ENCODE data around the gene GPR25. TPM values are rescaled to one million over a fixed set of nuclear protein-coding genes. Genes with fewer than 3 reads are reported as not detected.

The GPR25 gene
- total and polyA plus RNA-seq, 10 of the 15 experiments (the other 5 are each of a cell fraction or from before 2014, with no cell fraction given) = not detected

- ChIA-PET RAD21 (ENCODE audit: unreplicated experiment) (interaction anchor here (1.0 to 2.2 kb wide), 3 partner anchors 10 to 226 kb away, joined by 3 to 6 read pairs (median 3); no protein-coding TSS in a partner anchor), CTCF (interaction anchor here (0.9 to 2.0 kb wide), 4 partner anchors 13 to 228 kb away, joined by 3 to 8 read pairs (median 5); no protein-coding TSS in a partner anchor), SMC1A (ENCODE audit: uncharacterized antibody, unreplicated experiment) (interaction anchor here (0.8 to 1.7 kb wide), 6 partner anchors 11 to 313 kb away, joined by 3 to 5 read pairs (median 4); no protein-coding TSS in a partner anchor), POLR2A (interaction anchor here (1.1 kb wide), 1 partner anchor 39 kb away, joined by 3 read pairs; no protein-coding TSS in a partner anchor)
- no TSS peak for BruUV-seq (replicated peaks)
- H3K36me3 ChIP-seq (ENCODE audit: control insufficient read depth in 2 of 2, insufficient read depth in 2 of 2, low read length in 1 of 2) = peaks cover 0 to 16% of the 10 kb centered on the region in 2 experiments; a peak in 2 of 4 replicates
- H3K9me3 ChIP-seq (replicated peaks; ENCODE audit: control insufficient read depth, insufficient read depth, low read length) = no peaks in the 10 kb centered on the region
- no peak overlapping the region for H3K4me3 ChIP-seq
- no peaks in the 10 kb centered on the region for H3K27me3 ChIP-seq (replicated peaks in 1 of 2; ENCODE audit: control insufficient read depth in 2 of 2, insufficient read depth in 2 of 2, low read length in 1 of 2)
- intact Hi-C loops (cut with micrococcal nuclease; ENCODE audit: unreplicated experiment) (no loop called here), in situ Hi-C loops (cut with MboI) (no loop called here)
- H3K79me2 ChIP-seq (ENCODE audit: control insufficient read depth, insufficient read depth, low read length) = no peaks in the 10 kb centered on the region
- no peaks in the 10 kb centered on the region for H4K20me1 ChIP-seq (ENCODE audit: control insufficient read depth, insufficient read depth)
- ATAC-seq (no peak), FAIRE-seq (no peak), DNase-seq (ENCODE audit: low read depth, low spot score) (no peak)
- H2AFZ ChIP-seq (ENCODE audit: control insufficient read depth, low read depth, low read length) = no peak overlapping the region
- no peaks in the 10 kb centered on the region for H3K4me1 ChIP-seq (ENCODE audit: control insufficient read depth, insufficient read depth, low read length)
- no peak overlapping the region for H3K4me2 ChIP-seq (ENCODE audit: control insufficient read depth, insufficient read depth)
- no peak overlapping the region for H3K27ac ChIP-seq (ENCODE audit: control insufficient read depth, insufficient read depth)
- H3K9ac ChIP-seq (ENCODE audit: control insufficient read depth, insufficient read depth, low read length) = no peak overlapping the region
- TF ChIP-seq, protein P1, sequence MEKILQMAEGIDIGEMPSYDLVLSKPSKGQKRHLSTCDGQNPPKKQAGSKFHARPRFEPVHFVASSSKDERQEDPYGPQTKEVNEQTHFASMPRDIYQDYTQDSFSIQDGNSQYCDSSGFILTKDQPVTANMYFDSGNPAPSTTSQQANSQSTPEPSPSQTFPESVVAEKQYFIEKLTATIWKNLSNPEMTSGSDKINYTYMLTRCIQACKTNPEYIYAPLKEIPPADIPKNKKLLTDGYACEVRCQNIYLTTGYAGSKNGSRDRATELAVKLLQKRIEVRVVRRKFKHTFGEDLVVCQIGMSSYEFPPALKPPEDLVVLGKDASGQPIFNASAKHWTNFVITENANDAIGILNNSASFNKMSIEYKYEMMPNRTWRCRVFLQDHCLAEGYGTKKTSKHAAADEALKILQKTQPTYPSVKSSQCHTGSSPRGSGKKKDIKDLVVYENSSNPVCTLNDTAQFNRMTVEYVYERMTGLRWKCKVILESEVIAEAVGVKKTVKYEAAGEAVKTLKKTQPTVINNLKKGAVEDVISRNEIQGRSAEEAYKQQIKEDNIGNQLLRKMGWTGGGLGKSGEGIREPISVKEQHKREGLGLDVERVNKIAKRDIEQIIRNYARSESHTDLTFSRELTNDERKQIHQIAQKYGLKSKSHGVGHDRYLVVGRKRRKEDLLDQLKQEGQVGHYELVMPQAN (conservative IDR thresholded peaks at IDR 0.05) = no peak
- no peak for TF ChIP-seq YY1 (IDR thresholded peaks at IDR 0.05; ENCODE audit: low read depth, low read length)
- no peak for TF ChIP-seq KAT2A (conservative IDR thresholded peaks at IDR 0.05; ENCODE audit: control insufficient read depth, low read depth, low read length)
- TF ChIP-seq ATF7 (IDR thresholded peaks at IDR 0.05; ENCODE audit: low read depth) = no peak
- TF ChIP-seq GATAD2B (conservative IDR thresholded peaks at IDR 0.05; ENCODE audit: low read depth) = no peak
- TF ChIP-seq GABPA (IDR thresholded peaks at IDR 0.05; ENCODE audit: low read depth) = no peak
- TF ChIP-seq PBX3 (IDR thresholded peaks at IDR 0.05; ENCODE audit: insufficient replicate concordance, low read depth, low read length) = no peak
- no peak for TF ChIP-seq MLLT1 (IDR thresholded peaks at IDR 0.05)
- TF ChIP-seq JUNB (IDR thresholded peaks at IDR 0.05) = no peak
- TF ChIP-seq ZNF217 (IDR thresholded peaks at IDR 0.05) = no peak
- TF ChIP-seq ZNF592 (IDR thresholded peaks at IDR 0.05) = no peak
These were observed 22.2 kb upstream of the GPR25 start for GRCh38 chr1:200850554-200850953.
